Skeletal muscle satellite cell (primary cell): Measurements from ENCODE around the gene VPS54. TPM values are rescaled to one million over a fixed set of nuclear protein-coding genes. Genes with fewer than 3 reads are reported as not detected.
A peak's percentile ranks its signal among the peaks of the same experiment; 100 is the strongest.

Experiments used
- H3K27me3 ChIP-seq: 2 replicates; pipeline ENCODE4 v1.7.0; 2013; ENCODE audit warnings: low read length; ENCODE audit not compliant: control insufficient read depth, insufficient read depth
- H3K36me3 ChIP-seq: 2 replicates; pipeline ENCODE4 v1.7.0; 2013; ENCODE audit warnings: mild to moderate bottlenecking, control low read depth, low read length; ENCODE audit not compliant: insufficient read depth
- H3K4me1 ChIP-seq: 2 replicates; pipeline ENCODE4 v1.7.0; 2013; ENCODE audit warnings: low read length; ENCODE audit not compliant: control insufficient read depth, insufficient read depth
- H3K4me2 ChIP-seq: 2 replicates; pipeline ENCODE4 v1.7.0; 2013; ENCODE audit warnings: mild to moderate bottlenecking, low read length
- H3K4me3 ChIP-seq: 2 replicates; pipeline ENCODE4 v1.7.0; 2013; ENCODE audit warnings: low read length
- H3K9ac ChIP-seq: 2 replicates; pipeline ENCODE4 v1.7.0; 2013; ENCODE audit warnings: mild to moderate bottlenecking, low read depth, low read length, moderate library complexity
- H3K9me3 ChIP-seq: replicated peaks from 2 replicates; pipeline ENCODE4 v1.7.0; 2013; ENCODE audit warnings: mild to moderate bottlenecking, control low read depth, low read length
- small RNA-seq: library from RNA; depleted of rRNA; stranded (forward); fragments of <200 nt; gene quantifications from one replicate; pipeline ENCODE3, GENCODE V24; 2012

Gene VPS54

DNA sequence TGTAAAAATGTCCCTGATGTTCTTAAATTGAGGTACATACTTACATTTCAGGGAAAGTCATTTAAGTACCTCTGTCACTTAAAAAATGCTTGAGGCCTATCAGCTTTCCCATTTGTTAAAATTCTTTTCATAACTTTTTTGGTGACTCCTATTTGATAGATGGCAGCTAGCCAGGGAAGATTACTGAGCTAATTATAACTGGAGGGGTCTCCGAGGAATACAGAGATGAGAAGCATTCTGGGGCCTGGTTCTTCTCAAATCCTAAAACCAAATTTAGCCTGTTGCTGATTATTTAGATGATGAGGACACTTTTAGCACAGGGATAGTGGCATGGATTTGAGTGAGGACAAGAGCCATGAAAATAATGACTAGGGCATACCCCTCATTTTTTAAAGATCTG lies 172.7 kb downstream of the VPS54 start:
- Histone ChIP-seq H3K4me1 (peaks cover 55% of the 10 kb centered on the region), H3K9me3 (no peaks in the 10 kb centered on the region), H3K4me2 (peak overlapping the region; percentile 90), H3K4me3 (peak overlapping the region; percentile 95), H3K27me3 (no peaks in the 10 kb centered on the region), H3K9ac (no peak overlapping the region), H3K36me3 (no peaks in the 10 kb centered on the region)

DNA sequence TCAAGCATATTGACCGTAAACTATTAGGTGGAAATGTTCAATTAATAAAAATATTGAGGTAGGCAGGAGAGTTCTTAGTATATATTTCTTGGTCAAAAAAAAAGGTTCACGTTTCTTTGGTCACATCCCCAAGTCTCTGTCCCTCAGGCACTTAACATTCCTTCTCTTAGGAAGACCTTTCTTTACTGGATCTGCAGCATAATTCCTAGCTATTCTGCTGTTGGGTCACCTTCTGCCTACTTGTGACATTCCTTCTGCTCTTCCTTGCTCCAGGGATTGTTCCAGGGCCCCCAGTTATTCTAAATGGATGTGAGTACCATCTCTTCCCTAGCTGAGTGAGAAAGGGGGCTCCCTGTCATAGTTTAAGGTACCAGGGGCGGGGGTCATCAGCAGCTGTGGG lies 173.4 kb downstream of the VPS54 start:
- H3K4me1 ChIP-seq = peaks cover 50% of the 10 kb centered on the region
- peak overlapping the region; percentile 95 for H3K4me3 ChIP-seq
- no peaks in the 10 kb centered on the region for H3K36me3 ChIP-seq

DNA sequence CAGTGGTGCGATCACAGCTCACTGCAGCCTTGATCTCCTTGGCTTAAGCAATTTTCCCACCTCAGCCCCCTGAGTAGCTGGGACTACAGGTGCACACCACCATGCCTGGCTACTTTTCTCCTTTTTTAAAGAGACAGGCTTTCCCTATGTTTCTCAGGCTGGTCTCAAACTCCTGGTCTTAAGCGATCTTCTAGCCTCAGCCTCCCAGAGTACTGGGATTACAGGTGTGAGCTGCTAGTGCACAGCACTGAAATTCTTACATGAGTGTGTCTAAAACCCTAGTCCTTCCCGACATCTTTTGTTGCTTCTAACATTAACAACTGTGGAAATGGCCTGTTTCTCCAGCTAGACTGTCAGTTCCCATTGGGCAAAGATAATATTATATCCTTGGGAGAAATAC lies 174.6 kb downstream of the VPS54 start:
- peaks cover 46% of the 10 kb centered on the region for H3K4me1 ChIP-seq
- H3K4me3 ChIP-seq = peak overlapping the region; percentile 95
- H3K4me2 ChIP-seq = peak overlapping the region; percentile 90

More for the DNA sequence above, 173.4 kb downstream of the VPS54 start:
- Histone ChIP-seq H3K9ac (no peak overlapping the region), H3K27me3 (no peaks in the 10 kb centered on the region), H3K4me2 (peak overlapping the region; percentile 90), H3K9me3 (no peaks in the 10 kb centered on the region)

DNA sequence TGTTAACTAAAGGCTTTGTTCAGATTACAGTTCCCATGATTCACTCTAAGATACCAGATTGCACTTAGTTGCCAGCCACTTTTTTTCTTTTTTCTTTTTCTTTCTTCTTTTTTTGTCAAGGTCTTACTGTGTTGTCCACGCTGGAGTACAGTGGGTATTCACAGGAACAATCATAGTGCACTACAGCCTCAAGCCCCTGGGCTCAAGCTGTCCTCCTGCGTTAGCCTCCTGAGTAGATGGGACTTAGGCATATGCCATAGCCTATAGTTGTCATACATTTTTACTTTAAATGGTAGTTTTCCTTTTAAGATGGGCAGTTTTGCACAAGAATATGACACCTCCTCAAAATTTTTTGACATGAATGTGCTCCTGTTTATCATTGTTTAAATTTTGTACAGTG lies 175.4 kb downstream of the VPS54 start:
- H3K9me3 ChIP-seq = no peaks in the 10 kb centered on the region
- peak overlapping the region; percentile 97 for H3K9ac ChIP-seq
- H3K27me3 ChIP-seq = no peaks in the 10 kb centered on the region
- no peaks in the 10 kb centered on the region for H3K36me3 ChIP-seq
- H3K4me2 ChIP-seq = peak overlapping the region; percentile 90
- peaks cover 40% of the 10 kb centered on the region for H3K4me1 ChIP-seq
- peak overlapping the region; percentile 95 for H3K4me3 ChIP-seq

More for the DNA sequence above, 174.6 kb downstream of the VPS54 start:
- Histone ChIP-seq H3K36me3 (no peaks in the 10 kb centered on the region), H3K27me3 (no peaks in the 10 kb centered on the region), H3K9me3 (no peaks in the 10 kb centered on the region), H3K9ac (peak overlapping the region; percentile 97)

DNA sequence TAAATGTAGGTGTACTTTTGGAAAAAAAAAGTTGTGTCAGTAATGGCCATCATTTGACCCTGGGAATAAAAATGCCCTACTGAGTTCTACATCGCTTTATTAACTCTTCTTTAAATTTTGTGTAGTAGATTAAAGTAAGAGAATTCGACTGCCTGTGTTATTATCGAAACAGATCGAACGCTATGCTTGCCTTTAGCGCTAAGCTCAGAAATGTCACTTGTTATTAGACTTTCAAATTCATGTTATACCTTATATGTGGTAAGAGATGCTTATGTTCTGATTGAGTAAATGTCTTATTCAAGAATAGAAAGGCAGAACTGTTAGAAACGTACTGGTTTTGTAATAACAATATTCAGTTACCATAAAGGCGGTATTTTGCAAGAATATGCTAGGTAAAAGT lies 176.1 kb downstream of the VPS54 start:
- no peaks in the 10 kb centered on the region for H3K36me3 ChIP-seq
- no peaks in the 10 kb centered on the region for H3K9me3 ChIP-seq
- H3K4me1 ChIP-seq = peaks cover 41% of the 10 kb centered on the region
- H3K4me2 ChIP-seq = peak overlapping the region; percentile 90
- peak overlapping the region; percentile 97 for H3K9ac ChIP-seq
- H3K4me3 ChIP-seq = peak overlapping the region; percentile 95
- H3K27me3 ChIP-seq = no peaks in the 10 kb centered on the region

DNA sequence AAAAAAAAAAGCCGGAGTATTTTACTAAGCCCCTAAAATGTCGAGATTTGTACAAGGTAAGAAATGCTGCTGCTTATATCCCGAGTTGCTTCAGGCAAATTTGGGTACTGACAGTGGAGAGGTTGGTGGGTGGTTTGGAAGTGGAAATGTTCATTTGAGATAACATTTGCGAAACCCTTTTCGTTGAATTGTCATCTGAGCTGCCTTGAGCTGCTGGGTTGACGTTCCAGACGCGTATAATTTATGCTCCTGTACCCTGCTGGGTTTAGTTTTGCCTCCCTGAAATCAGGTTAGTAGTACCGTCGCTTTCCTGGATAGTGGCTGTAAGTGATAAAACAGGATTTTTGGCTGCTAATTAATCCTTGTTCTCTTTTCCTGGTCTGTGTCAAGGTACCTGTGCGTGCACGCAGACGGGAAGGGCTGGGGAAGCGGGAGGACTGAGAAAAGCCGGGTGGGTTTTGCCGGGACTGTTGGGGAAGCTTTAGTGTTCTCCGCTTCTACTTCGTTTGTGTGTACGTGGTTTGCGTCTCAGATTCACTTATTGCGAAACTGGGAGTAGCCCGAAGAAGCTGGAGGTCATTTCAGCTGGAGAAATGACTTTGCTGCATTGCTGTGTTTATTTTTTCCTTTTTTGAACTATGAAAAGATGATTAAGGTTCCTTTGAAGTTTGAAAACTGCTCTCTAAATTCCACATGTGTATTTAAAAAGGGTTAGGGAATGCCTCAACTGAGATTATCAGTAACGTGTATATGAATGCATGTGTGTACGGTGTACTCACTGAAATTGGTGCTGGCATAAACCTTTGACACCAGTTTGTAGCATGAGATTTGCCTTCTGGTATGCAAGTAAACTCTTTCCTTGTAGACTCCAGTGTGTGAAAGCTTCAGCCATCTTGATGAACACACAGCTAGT lies 176.8 kb downstream of the VPS54 start:
- Histone ChIP-seq H3K9me3 (no peaks in the 10 kb centered on the region), H3K27me3 (no peaks in the 10 kb centered on the region), H3K4me3 (peak overlapping the region; percentile 95), H3K4me2 (peak overlapping the region; percentile 90), H3K9ac (peak overlapping the region; percentile 97), H3K4me1 (peaks cover 46% of the 10 kb centered on the region), H3K36me3 (no peaks in the 10 kb centered on the region)

Small RNAs within 50 kb of the gene (small RNA-seq; reads per million reads assigned to genes)
- gene RF01293 = not detected
